UCSD-AML1 (cell line): Measurements from ENCODE around the gene SLC23A2.
A peak's percentile ranks its signal among the peaks of the same experiment; 100 is the strongest.

ENCODE experiments used
- DNase-seq: peaks from one replicate; lab custom pipeline; 2025; ENCODE audit not compliant: unreplicated experiment; lab: John Stamatoyannopoulos, UW

Gene SLC23A2

GRCh38 chr20:4819901-4820300 lies 181.4 kb downstream of the SLC23A2 start:
- no peak for DNase-seq

GRCh38 chr20:4817230-4817671 lies 184.1 kb downstream of the SLC23A2 start:
- DNase-seq: no peak

DNA sequence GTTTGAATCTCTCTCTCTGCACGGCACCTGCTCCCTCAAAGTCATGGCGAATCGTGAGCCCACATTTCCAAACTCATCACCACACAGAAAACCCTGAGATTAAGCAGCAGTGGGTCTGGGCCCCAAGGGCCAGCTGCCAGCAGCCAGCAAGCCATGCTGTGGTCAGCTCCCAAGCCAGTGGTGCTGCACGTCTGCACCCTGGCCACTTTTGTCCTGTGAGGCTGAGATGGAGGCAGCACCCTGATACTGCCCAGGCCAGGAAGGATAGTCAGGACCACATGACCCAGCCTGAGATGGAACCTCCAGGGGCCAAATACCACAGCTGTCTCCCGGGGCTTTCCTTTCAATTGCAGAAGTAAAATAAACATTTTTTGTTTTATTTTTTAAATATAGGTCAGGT lies 185.7 kb downstream of the SLC23A2 start:
- no peak for DNase-seq

GRCh38 chr20:4814696-4815252 lies 186.5 kb downstream of the SLC23A2 start:
- peak; percentile 76 for DNase-seq

DNA sequence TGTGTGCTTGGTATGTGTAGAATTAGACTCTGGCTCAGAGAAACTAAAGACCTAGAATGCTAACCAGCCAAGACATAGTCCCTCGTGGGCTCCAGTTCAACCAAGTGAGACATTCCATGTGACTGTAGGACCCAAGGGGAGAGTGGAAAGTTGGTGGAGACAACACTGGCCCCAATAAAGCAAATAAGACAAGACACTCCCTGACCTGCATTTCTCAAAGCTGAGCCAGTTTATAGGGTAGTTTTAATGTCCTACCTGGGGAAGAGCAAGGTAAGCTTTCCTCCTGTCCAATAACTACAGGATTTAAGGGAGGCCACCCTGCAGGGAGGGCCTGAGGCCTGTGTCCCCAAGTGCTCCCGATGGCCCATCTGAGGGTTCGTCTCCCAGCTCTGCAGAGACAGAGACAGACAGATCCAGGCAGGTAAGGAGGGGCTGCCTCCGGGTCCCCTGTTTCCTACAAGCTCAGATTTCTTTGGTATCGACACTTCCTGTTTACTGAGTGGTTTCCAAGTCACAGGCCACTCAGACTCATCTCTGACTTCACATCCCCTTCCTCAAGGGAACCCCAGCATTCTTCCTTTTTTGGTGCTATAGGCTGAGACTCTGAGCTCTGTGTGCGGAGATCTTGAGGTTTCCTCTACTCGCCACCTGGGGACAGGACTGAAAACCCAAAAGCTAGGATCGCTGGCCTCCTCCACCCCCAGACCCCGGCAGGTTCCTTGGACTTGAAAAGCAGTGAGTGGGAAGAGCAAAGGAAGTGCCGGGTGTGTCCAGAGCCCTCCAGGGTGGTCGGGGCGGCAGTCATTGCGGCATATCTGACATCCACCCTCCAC lies 187.2 kb downstream of the SLC23A2 start:
- peak; percentile 76 for DNase-seq

DNA sequence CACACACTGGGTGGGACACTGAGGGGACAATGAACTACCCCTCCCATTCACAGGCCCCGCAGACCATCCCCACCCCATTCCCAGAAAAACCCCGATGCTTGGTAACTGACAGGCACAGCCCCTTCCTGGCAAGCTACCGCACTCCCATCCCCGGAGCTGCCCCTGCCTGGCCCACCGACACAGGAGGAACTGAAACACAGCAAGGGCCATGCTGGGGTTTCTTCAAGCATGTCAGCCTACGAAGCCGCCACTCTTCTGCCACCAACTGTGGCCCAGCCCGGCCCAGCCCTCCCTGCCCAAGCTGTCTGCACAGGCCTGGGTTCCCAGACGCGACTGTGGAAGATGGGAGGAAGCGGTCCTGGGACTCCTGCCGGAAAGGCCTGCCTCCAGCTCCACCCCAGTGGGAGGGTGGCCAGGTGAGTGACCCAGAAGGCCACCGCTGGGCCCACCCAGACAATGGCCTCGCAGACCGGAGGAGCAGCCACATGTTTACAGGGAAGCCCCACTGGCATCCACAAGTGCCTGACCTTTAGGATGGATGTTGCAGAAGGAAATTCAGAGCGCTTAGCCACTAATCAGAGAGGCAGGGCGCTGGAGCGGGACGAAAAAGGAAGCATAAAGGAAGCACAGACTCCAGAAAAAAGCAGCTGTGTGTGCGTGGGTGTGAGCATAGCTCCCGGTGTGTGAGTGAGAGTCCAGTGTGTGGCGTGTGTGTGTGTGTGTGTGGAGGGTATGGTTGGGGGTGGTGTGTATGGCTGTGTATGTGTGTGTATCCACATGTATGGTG lies 188.0 kb downstream of the SLC23A2 start:
- DNase-seq: peak; percentile 55

- no peak for DNase-seq
Observed at GRCh38 chr20:4812641-4813075, 188.7 kb downstream of the SLC23A2 start.

GRCh38 chr20:4812216-4812615 lies 189.1 kb downstream of the SLC23A2 start:
- DNase-seq: no peak

- peak; percentile 87 for DNase-seq
Observed at GRCh38 chr20:4811661-4812181, 189.6 kb downstream of the SLC23A2 start.

DNA sequence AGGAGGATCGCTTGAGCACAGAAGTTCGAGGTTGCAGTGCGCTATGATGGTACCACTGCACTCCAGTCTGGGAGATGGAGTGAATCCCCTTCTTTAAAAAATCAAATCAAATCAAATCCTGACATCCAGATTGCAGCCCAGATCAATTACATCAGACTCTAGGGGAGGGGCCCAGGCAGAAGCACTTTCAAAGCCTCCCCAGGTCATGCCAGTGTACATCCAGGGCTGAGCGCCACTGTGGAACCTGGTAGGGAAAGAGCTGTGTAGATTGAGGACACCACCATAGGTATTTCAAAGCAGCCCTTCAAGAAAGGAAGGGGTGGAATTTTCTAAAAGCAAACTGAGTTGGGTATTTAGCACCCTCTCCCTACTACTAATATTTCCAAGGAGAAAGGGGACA lies 190.1 kb downstream of the SLC23A2 start:
- DNase-seq: no peak

GRCh38 chr20:4810426-4811019 lies 190.8 kb downstream of the SLC23A2 start:
- no peak for DNase-seq

GRCh38 chr20:4809707-4810106 lies 191.6 kb downstream of the SLC23A2 start:
- DNase-seq: no peak

- no peak for DNase-seq
Observed at GRCh38 chr20:4808872-4809271, 192.4 kb downstream of the SLC23A2 start.

GRCh38 chr20:4805663-4806449 lies 195.5 kb downstream of the SLC23A2 start:
- DNase-seq: no peak

- DNase-seq: no peak
Observed at GRCh38 chr20:4802527-4802926, 198.8 kb downstream of the SLC23A2 start.
